HG03060 (cell line): ENCODE measurements around the gene EVC.

Source experiments
- ATAC-seq: cut with Tn5 transposase; IDR thresholded peaks from one replicate; pipeline ENCODE4 v1.9.1; 2021; ENCODE audit warnings: low read depth, moderate number of reproducible peaks; ENCODE audit not compliant: unreplicated experiment

EVC gene

DNA sequence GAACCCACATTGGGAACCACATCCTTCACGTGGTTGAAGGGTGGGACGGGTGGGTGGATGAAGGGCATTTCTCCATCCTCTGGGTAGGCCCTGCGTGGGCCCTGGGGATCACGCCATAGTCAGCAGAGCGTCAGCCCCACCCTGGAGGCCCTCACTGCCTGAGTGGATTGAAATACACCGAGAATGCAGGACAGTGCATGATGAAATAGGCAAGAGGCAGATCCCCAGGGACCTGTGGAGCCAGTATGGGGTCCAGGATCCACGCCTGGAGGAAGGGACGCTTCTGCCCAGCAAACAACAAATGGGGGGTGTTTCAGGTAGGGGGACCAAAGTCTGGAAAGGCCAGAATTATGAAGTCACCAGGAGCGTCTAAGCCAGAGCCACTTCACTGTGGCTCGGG, 19.4 kb downstream of the EVC start:
- no peak for ATAC-seq

DNA sequence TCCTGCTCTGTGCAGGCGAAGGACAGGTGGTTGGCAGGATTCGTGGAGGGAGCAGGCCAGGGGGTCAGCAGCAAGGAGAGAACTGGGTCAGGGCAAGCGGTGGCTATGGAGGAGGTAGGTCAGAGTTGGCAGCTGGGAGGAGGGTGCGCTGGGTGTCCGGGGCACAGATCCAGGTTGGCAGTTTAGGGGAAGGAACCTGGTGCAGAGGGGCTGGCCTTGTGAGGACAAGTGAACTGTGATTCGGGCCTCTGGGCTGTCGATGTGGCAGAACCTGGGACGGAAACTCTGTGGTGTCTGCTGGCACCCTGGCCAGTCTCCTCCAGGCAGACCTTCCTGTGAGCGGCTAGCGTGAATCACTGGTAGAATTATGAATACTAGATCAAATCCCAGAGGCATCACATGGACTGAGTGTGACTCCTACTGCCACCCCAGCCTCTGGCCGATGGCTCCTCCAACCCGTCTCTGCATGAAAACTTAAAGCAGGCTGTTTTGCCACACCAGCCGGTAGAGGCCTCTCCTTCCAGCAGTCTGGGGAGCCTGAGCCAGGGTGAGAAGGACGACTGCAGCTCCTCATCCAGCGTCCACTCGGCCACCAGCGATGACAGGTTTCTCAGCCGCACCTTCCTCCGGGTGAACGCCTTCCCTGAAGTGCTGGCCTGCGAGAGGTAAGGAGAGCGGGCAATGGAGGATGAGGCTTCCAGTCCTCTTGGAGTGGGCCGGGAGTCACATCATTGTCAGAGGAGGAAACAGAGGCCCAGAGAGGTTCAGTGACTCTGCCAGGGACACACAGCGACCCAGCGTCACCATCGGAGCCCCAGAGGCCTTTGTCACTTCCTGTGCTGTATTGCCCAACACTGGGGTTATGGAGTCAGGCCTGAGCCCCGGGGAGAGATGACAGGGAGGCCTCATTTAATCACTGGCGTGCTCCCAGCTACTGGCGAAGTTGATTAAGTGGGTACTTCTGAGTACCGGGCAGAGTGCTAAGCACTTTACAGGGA, 20.3 kb downstream of the EVC start:
- ATAC-seq, result no peak

DNA sequence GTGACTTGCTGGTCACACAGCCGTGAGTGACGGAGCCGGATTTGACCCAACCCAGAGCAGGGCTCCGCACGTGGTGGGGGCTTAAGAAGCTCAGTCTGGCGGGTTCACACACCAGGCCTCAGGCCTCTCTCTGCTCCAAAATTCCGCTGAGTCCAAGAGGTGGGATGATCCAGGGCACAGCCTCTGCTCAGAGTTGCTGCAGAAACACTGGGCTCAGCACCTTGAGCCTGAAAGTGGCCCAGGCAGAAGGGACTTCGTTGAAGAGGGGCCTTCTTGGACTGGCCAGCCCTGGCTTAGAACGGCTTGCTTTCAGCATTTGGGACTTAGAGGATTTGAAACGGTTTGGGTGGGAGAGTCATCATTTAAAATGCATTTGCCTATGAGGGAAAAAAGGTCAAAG, 21.2 kb downstream of the EVC start:
- no peak for ATAC-seq

DNA sequence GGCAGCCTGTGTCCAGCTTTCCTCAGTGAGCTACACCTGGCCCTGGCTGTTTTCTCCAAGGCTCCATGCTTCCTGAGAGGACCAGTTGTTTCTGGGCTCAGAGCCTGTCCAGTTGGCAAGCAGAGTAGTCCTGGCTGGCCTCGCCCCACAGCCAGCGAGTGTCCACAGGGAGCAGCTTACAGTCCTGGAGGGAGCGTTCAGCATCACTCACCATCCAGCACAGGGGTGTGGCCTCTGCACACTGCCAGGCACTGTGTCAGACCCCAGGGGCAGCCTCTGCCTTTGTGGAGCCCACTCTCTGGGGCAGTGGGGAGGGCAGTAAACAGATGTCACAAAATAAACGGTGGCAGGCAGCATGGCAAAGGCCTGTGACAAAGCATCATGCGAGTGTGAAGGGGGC, 23.9 kb downstream of the EVC start:
- no peak for ATAC-seq

DNA sequence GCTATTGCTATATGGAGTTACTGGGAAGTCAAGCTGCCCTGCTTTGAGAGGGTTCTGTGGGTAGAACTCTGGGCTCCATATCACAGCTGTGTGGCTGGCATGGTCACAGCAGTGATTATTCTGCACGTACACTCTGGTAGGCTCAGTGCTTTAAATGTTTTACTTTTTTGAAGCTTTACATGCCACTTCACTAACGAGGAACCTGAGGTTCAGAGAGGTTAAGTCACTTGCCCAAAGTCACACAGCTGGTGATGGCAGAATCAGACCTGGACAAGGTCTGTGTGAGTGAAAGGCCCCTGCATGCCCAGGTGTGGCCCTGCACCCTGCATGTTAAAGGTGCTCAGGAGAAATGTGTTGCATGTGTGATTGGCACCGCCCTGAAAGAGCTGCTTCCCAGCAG, 24.5 kb downstream of the EVC start:
- no peak for ATAC-seq

DNA sequence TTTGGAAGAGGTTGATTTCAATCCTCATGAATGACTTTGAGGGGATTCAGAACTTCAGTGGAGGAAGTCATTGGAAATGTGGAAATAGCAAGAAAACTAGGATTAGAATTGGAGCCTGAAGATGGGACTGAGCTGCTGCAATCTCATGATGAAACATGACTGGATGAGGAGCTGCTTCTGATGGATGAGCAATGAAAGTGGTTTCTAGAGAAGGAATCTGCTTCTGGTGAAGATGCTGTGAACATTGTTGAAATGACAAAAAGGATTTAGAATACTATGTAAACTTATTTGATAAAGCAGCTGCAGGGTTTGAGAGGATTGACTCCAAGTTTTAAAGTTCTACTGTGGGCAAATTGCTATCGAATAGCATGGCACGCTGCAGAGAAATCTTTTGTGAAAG, 27.1 kb downstream of the EVC start:
- ATAC-seq, result no peak

- no peak for ATAC-seq
These were observed 31.4 kb downstream of the EVC start for GRCh38 chr4:5742388-5742787.

- ATAC-seq, result no peak
These were observed 32.0 kb downstream of the EVC start for GRCh38 chr4:5742968-5743367.

DNA sequence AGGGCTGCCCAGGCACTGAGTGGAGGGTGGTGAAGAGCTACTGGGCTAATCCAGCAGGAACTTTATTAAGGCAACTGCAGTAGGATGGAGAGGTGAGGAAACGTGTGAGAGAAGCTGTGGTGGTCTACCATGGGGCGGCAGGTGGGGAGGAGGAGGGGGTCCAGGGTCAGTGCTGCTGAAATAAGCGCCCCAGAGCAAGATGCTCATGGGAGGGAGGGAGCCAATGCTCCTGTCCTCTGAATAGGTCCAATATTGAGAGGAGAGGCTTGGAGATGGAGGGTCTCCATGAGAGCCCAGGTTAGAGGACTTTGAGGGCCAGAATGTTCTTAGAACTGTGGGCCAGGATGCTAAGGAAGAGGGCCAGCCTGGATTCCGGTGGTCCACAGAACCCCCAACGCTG, 35.2 kb downstream of the EVC start:
- no peak for ATAC-seq

- ATAC-seq, result no peak
These were observed 36.1 kb downstream of the EVC start for GRCh38 chr4:5746829-5747737.

- ATAC-seq, result no peak
These were observed 36.9 kb downstream of the EVC start for GRCh38 chr4:5747738-5748375.

GRCh38 chr4:5749568-5749967, 38.6 kb downstream of the EVC start:
- ATAC-seq, result no peak

GRCh38 chr4:5750052-5750945, 39.3 kb downstream of the EVC start:
- no peak for ATAC-seq

DNA sequence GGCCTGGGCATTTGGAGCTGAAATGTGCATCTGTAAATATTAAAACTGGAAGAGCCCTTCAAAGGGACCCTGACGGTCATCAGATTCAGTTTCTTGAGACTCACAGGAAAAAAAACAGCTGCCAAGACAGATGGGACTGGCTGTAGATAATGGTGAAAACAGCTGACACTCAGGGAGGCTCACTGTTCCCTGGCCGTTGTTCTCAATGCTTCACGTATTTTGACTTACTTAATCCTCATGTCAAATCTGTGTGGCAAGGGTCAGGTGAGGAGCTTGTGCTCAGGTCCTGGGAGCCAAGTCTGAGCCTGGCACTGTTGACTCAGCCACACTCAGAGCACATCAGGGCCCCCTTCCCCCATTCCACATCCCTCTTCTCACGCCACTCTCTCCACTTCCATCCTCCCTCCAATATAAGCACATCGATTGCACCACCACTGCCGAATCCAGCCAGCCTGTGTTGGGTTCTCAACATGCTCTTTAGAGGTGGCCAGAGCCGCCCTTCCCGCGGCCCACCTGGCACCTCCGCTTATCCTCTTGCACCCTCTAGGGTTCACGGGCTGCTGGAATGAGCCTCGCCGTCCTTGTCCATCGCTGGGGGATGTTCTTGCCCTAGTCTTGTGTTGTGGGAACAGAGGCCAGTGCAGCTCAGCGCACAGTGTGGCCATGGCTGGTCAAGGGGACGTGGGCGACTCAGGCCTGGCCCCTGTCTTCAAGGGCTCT, 40.1 kb downstream of the EVC start:
- no peak for ATAC-seq

DNA sequence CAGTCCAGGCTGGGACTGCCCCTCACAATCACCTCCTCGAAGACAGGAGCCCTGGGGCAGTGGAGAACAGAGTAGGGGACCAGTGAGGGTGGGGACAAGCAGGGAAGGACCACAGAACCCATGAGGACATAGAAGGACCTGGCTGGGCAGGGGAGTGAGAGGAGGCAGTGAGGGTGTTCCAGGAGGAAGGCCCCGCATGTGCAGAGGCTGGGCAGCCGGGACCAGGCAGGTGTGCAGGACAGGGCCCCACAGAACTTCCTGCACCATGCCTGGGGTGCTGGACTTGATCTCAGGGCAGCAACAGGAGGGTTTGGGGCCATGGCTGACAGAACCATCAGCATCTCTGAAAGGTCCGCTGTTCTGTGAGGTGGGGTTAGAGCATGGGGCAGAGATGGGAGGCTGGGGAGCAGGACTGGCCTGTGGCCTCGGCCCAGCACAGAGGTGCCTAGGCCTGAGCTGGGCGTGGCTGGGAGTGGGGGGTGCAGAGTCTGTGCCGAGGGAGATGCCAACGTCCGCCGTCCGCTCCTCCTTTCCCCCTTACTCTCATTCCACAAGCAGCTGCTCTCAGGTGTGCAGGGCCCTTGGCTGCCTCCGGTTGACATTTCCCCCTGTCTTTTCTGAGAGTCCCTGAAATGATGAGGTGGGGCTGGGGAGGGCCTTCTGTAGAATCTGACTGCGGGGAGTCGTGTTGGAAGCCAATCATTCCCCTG, 40.8 kb downstream of the EVC start:
- ATAC-seq, result no peak

DNA sequence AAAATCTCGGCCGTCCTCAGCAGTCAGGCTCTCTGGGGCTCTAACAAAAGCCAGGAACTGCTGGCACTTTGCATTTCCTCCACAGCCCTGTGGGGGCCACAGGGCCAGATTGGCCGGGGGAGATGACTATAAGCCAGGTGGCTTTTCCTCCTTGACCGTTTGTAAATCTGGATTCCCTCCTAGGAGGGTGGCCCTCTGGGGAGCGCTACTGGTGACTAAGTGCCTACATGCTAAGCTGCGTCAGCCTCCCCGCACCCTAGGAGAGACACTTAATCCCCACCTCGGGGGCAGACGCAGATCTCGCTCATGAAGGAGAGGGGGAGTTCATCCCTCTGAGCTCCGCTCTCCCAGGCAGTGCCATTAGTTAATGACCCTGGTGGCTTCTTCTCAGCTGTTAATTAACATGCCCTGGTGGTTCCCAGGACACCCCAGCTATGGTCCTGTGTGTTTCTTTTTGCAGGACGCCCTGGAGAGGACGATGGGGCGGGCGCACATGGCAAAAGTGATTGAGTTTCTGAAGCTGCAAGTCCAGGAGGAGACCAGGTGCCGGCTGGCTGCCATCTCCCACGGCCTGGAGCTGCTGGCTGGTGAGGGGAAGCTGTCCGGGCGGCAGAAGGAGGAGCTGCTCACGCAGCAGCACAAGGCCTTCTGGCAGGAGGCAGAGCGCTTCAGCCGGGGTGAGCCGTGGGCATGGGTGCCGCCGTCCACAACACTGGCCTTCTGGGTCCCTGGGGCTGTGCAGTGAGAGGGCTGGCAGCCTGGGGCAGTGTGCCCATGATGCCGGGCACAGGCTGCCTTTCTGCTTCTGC, 41.6 kb downstream of the EVC start:
- ATAC-seq, result no peak

GRCh38 chr4:5753366-5753765, 42.4 kb downstream of the EVC start:
- ATAC-seq, result no peak
